ENCODE measurements around the gene HCFC1R1. TPM values are rescaled to one million over a fixed set of nuclear protein-coding genes. Genes with fewer than 3 reads are reported as not detected.

HCFC1R1 gene
- total RNA-seq, 1 donor from 2014 or later, result 47.0 TPM

DNA sequence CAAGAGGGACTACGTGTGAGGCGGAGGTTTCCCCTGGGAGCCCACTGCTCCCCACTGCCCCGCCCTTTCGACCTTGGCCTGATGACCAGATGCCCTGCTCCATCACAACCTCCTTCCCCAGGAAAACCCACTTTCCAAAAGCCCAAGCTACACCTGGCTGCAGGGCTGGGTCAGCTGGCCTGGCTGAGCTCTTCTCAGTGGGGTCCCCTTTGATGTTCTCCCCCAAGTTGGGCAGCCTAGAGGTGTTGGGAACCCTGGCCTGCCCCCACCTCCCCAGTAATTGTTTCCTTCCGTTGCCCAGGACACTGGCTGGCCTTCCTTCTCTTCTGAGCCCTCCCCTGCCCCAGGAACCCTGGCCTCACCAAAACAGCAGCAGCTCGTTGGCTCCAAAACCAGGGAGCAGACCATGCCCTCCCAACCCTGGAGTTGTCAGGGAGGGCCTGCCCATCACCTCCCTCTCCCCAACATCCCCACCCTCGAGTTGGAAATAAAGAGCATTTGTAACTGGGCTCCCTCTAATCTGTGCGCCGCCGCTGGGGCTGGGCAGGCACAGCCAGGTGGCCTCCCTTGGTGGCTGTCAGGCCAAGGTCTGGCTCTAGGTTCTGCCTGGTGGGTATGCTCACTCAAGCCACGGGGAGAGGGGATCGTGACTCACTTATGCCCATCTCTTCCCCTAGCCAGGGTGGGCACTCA, 9.6 kb downstream of the HCFC1R1 start:
- no peak overlapping the region for H3K4me2 ChIP-seq (ENCODE audit: low read length)
- FAIRE-seq (no peak), DNase-seq (ENCODE audit: low read depth) (no peak)
- Mint-ChIP-seq H3K4me1 (ENCODE audit: low read depth, unreplicated experiment) (peaks cover 13% of the 10 kb centered on the region), H3K9me3 (ENCODE audit: unreplicated experiment) (no peaks in the 10 kb centered on the region), H3K27me3 (ENCODE audit: low read depth, unreplicated experiment) (no peaks in the 10 kb centered on the region), H3K36me3 (ENCODE audit: low read depth, unreplicated experiment) (peaks cover 3% of the 10 kb centered on the region), H3K27ac (ENCODE audit: unreplicated experiment) (no peak overlapping the region), H3K4me3 (ENCODE audit: unreplicated experiment) (peak overlapping the region; percentile 34)
- H2AFZ ChIP-seq (ENCODE audit: low read depth, low read length), result no peak overlapping the region
- no peak overlapping the region for H3K9ac ChIP-seq (ENCODE audit: low read length)
- H3K9me3 ChIP-seq (ENCODE audit: insufficient read depth, low read depth, low read length), result no peaks in the 10 kb centered on the region
- no peak overlapping the region for H3K27ac ChIP-seq (ENCODE audit: low read depth, low read length)
- H3K4me3 ChIP-seq (ENCODE audit: insufficient read depth, low read depth, low read length), result no peak overlapping the region
- peaks cover 24% of the 10 kb centered on the region for H3K27me3 ChIP-seq (ENCODE audit: insufficient read depth, low read length)
- peaks cover 22% of the 10 kb centered on the region for H3K4me1 ChIP-seq (ENCODE audit: insufficient read depth, low read length)
- no peaks in the 10 kb centered on the region for H3K36me3 ChIP-seq (ENCODE audit: insufficient read depth, low read length)
- H3K79me2 ChIP-seq (ENCODE audit: insufficient read depth, low read length), result no peaks in the 10 kb centered on the region
- TF ChIP-seq EZH2 (IDR thresholded peaks at IDR 0.05; ENCODE audit: insufficient read depth, low read length), result no peak
- TF ChIP-seq, protein P1, sequence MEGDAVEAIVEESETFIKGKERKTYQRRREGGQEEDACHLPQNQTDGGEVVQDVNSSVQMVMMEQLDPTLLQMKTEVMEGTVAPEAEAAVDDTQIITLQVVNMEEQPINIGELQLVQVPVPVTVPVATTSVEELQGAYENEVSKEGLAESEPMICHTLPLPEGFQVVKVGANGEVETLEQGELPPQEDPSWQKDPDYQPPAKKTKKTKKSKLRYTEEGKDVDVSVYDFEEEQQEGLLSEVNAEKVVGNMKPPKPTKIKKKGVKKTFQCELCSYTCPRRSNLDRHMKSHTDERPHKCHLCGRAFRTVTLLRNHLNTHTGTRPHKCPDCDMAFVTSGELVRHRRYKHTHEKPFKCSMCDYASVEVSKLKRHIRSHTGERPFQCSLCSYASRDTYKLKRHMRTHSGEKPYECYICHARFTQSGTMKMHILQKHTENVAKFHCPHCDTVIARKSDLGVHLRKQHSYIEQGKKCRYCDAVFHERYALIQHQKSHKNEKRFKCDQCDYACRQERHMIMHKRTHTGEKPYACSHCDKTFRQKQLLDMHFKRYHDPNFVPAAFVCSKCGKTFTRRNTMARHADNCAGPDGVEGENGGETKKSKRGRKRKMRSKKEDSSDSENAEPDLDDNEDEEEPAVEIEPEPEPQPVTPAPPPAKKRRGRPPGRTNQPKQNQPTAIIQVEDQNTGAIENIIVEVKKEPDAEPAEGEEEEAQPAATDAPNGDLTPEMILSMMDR (IDR thresholded peaks at IDR 0.05; ENCODE audit: insufficient read depth, low read depth, low read length), result no peak
- H4K20me1 ChIP-seq (ENCODE audit: insufficient read depth, low read length), result peaks cover 5% of the 10 kb centered on the region

DNA sequence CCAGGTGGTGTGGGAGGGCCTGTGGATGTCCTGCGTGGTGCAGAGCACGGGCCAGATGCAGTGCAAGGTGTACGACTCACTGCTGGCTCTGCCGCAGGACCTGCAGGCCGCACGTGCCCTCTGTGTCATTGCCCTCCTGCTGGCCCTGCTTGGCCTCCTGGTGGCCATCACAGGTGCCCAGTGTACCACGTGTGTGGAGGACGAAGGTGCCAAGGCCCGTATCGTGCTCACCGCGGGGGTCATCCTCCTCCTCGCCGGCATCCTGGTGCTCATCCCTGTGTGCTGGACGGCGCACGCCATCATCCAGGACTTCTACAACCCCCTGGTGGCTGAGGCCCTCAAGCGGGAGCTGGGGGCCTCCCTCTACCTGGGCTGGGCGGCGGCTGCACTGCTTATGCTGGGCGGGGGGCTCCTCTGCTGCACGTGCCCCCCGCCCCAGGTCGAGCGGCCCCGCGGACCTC, 10.2 kb downstream of the HCFC1R1 start:
- no peaks in the 10 kb centered on the region for H3K79me2 ChIP-seq (ENCODE audit: insufficient read depth, low read length)
- Mint-ChIP-seq H3K4me1 (ENCODE audit: low read depth, unreplicated experiment) (peaks cover 15% of the 10 kb centered on the region), H3K4me3 (ENCODE audit: unreplicated experiment) (no peak overlapping the region), H3K36me3 (ENCODE audit: low read depth, unreplicated experiment) (peaks cover 3% of the 10 kb centered on the region), H3K27me3 (ENCODE audit: low read depth, unreplicated experiment) (no peaks in the 10 kb centered on the region), H3K27ac (ENCODE audit: unreplicated experiment) (no peak overlapping the region), H3K9me3 (ENCODE audit: unreplicated experiment) (no peaks in the 10 kb centered on the region)
- no peaks in the 10 kb centered on the region for H3K9me3 ChIP-seq (ENCODE audit: insufficient read depth, low read depth, low read length)
- H3K4me1 ChIP-seq (ENCODE audit: insufficient read depth, low read length), result peaks cover 22% of the 10 kb centered on the region
- H3K36me3 ChIP-seq (ENCODE audit: insufficient read depth, low read length), result no peaks in the 10 kb centered on the region
- TF ChIP-seq, protein P1 (IDR thresholded peaks at IDR 0.05; ENCODE audit: insufficient read depth, low read depth, low read length), result no peak
- TF ChIP-seq EZH2 (IDR thresholded peaks at IDR 0.05; ENCODE audit: insufficient read depth, low read length), result no peak
- FAIRE-seq, result no peak
- H3K27ac ChIP-seq (ENCODE audit: low read depth, low read length), result no peak overlapping the region
- no peak overlapping the region for H2AFZ ChIP-seq (ENCODE audit: low read depth, low read length)
- H3K4me2 ChIP-seq (ENCODE audit: low read length), result no peak overlapping the region
- H3K4me3 ChIP-seq (ENCODE audit: insufficient read depth, low read depth, low read length), result no peak overlapping the region
- H4K20me1 ChIP-seq (ENCODE audit: insufficient read depth, low read length), result peaks cover 5% of the 10 kb centered on the region
- no peak overlapping the region for H3K9ac ChIP-seq (ENCODE audit: low read length)
- DNase-seq (ENCODE audit: low read depth), result no peak
- peaks cover 28% of the 10 kb centered on the region for H3K27me3 ChIP-seq (ENCODE audit: insufficient read depth, low read length)

DNA sequence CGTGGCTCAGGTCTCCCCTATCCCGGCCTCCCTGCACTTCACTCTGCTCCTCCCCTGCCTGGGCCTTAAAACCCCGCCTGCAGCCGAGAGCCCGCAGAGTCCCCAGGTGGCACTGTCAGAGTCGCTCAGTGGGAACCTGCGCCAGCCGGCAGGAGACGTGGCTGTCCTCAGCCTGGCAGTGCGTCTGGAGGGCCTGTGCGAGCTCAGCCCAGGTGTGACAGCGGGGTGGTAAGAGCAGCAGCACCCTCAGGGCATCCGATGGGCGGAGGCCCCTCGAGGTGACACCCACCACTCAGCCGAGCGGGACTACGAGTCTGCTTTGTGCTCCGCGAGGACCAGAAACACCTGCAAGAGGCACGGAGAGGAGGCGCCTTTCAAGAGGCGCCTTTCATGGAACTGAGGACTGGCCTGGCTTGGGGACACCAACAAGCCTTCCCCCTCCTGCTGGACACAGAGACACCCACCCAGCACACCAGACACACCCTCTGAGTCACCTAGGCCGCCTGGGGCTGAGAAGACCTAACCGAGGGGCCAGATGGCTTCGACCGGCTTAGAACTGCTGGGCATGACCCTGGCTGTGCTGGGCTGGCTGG, 10.8 kb downstream of the HCFC1R1 start, which contains the start of gene CLDN9:
CLDN9 (plus strand) TSS at position 96 of the 593 bp plus-strand sequence; CDS start at position 536, 440 bp downstream.
- Histone ChIP-seq H3K4me2 (ENCODE audit: low read length) (no peak within 1 kb of the TSS), H3K27ac (ENCODE audit: low read depth, low read length) (no peak within 1 kb of the TSS), H2AFZ (ENCODE audit: low read depth, low read length) (no peak within 1 kb of the TSS), H3K79me2 (ENCODE audit: insufficient read depth, low read length) (no peaks in the 10 kb centered on the region), H3K4me1 (ENCODE audit: insufficient read depth, low read length) (peaks cover 23% of the 10 kb centered on the region), H3K36me3 (ENCODE audit: insufficient read depth, low read length) (no peaks in the 10 kb centered on the region), H4K20me1 (ENCODE audit: insufficient read depth, low read length) (peaks cover 5% of the 10 kb centered on the region), H3K9me3 (ENCODE audit: insufficient read depth, low read depth, low read length) (no peaks in the 10 kb centered on the region), H3K9ac (ENCODE audit: low read length) (no peak within 1 kb of the TSS), H3K4me3 (ENCODE audit: insufficient read depth, low read depth, low read length) (no peak within 1 kb of the TSS), H3K27me3 (ENCODE audit: insufficient read depth, low read length) (peaks cover 34% of the 10 kb centered on the region)
- Mint-ChIP-seq H3K36me3 (ENCODE audit: low read depth, unreplicated experiment) (peaks cover 3% of the 10 kb centered on the region), H3K4me3 (ENCODE audit: unreplicated experiment) (no peak within 1 kb of the TSS), H3K9me3 (ENCODE audit: unreplicated experiment) (no peaks in the 10 kb centered on the region), H3K4me1 (ENCODE audit: low read depth, unreplicated experiment) (peaks cover 20% of the 10 kb centered on the region), H3K27me3 (ENCODE audit: low read depth, unreplicated experiment) (no peaks in the 10 kb centered on the region), H3K27ac (ENCODE audit: unreplicated experiment) (no peak within 1 kb of the TSS)
- FAIRE-seq (no peak), DNase-seq (ENCODE audit: low read depth) (no peak)
- TF ChIP-seq, protein P1 (IDR thresholded peaks at IDR 0.05; ENCODE audit: insufficient read depth, low read depth, low read length), result no peak
- TF ChIP-seq EZH2 (IDR thresholded peaks at IDR 0.05; ENCODE audit: insufficient read depth, low read length), result peak; percentile 84
